Measurements from ENCODE around the gene RGMA. TPM values are rescaled to one million over a fixed set of nuclear protein-coding genes. Genes with fewer than 3 reads are reported as not detected.

The RGMA gene
- total and polyA plus RNA-seq, 2 of the 8 experiments (the other 6 are each of a cell fraction or from before 2014, with no cell fraction given): 19.9 to 39.8 TPM

GRCh38 chr15:93102211-93102610, 13.2 kb upstream of the RGMA start:
- no peak overlapping the region; the same call in 1 of the 2 replicates for H2AK5ac ChIP-seq (ENCODE audit: low read depth, low read length)
- ChIA-PET POLR2A (ENCODE audit: partially characterized antibody) (no interaction called here), CTCF (ENCODE audit: partially characterized antibody) (interaction anchor here (1.4 to 1.5 kb wide), 2 partner anchors 11 to 15 kb away, joined by 3 to 5 read pairs; no protein-coding TSS in a partner anchor)
- H2BK15ac ChIP-seq (ENCODE audit: low read length): no peak overlapping the region
- H3K4me1 ChIP-seq (replicated peaks in 1 of 4; ENCODE audit: control insufficient read depth in 3 of 4, insufficient read depth in 4 of 4, low read length in 3 of 4): peaks cover 0 to 15% (median 5%) of the 10 kb centered on the region in 4 experiments; a peak in 5 of 7 replicates
- H3K27ac ChIP-seq (ENCODE audit: low read depth, low read length): no peak overlapping the region
- no peak overlapping the region for H3K14ac ChIP-seq (ENCODE audit: insufficient read length)
- H4K20me1 ChIP-seq (replicated peaks in 1 of 2; ENCODE audit: control insufficient read depth in 1 of 2, insufficient read depth in 2 of 2, low read length in 2 of 2): no peaks in the 10 kb centered on the region
- H3K9me3 ChIP-seq (ENCODE audit: insufficient read depth in 2 of 2, low read depth in 1 of 2, low read length in 1 of 2): no peaks in the 10 kb centered on the region
- no peak overlapping the region for H4K5ac ChIP-seq (ENCODE audit: insufficient read length, low read depth, low read length)
- no peak overlapping the region for H4K91ac ChIP-seq (replicated peaks; ENCODE audit: insufficient read length, low read length)
- H3K36me3 ChIP-seq (ENCODE audit: control insufficient read depth in 2 of 4, insufficient read depth in 4 of 4, low read length in 3 of 4): no peaks in the 10 kb centered on the region
- DNase-seq (ENCODE audit: low read depth in 1 of 2, low spot score in 2 of 2) (no peak), FAIRE-seq (no peak)
- no peak overlapping the region for H3K4me3 ChIP-seq (ENCODE audit: extremely low read depth in 1 of 4, insufficient read depth in 2 of 4, low read depth in 3 of 4, low read length in 4 of 4)
- no peak overlapping the region for H2AFZ ChIP-seq (ENCODE audit: low read length)
- H2BK20ac ChIP-seq (ENCODE audit: low read length): no peak overlapping the region
- no peak overlapping the region for H3K56ac ChIP-seq (replicated peaks; ENCODE audit: insufficient read length, low read depth, low read length)
- H3K23me2 ChIP-seq (ENCODE audit: low read depth, low read length): no peaks in the 10 kb centered on the region; the same call in 1 of the 2 replicates
- no peak overlapping the region for H3K18ac ChIP-seq (ENCODE audit: extremely low read depth, low read length)
- WGBS, 2 experiments (ENCODE audit: extremely low coverage in 1 of 2, insufficient coverage in 1 of 2, insufficient read length in 1 of 2, insufficient replicate concordance in 2 of 2, low coverage in 1 of 2, low lambda C conversion rate in 2 of 2, missing lambda C conversion rate in 1 of 2): 85% methylated on average over 7 of the region's 7 CpGs; no CpG with 5 or more reads in 1 of the 2 experiments
- H2BK120ac ChIP-seq (replicated peaks; ENCODE audit: low read depth, low read length): no peak overlapping the region
- no peak overlapping the region for H3K9ac ChIP-seq (replicated peaks in 1 of 4; ENCODE audit: extremely low read depth in 1 of 4, low read depth in 3 of 4, low read length in 3 of 4)
- H4K8ac ChIP-seq (ENCODE audit: extremely low read depth, insufficient read depth, low read length): no peak overlapping the region
- no peak overlapping the region for H2BK12ac ChIP-seq (ENCODE audit: low read depth, low read length)
- no peaks in the 10 kb centered on the region; a peak in 2 of 7 replicates for H3K27me3 ChIP-seq (replicated peaks in 1 of 4; ENCODE audit: control insufficient read depth in 3 of 4, extremely low read depth in 1 of 4, insufficient read depth in 3 of 4, low read length in 3 of 4)
- H3K23ac ChIP-seq (ENCODE audit: insufficient read length): no peak overlapping the region
- H3K4ac ChIP-seq (replicated peaks; ENCODE audit: insufficient read length, low read depth, low read length): no peak overlapping the region
- H2BK5ac ChIP-seq (ENCODE audit: low read depth, low read length): no peak overlapping the region
- H3K79me2 ChIP-seq (ENCODE audit: control insufficient read depth in 1 of 2, insufficient read depth in 2 of 2, low read length in 2 of 2): no peaks in the 10 kb centered on the region
- H3K79me1 ChIP-seq (ENCODE audit: low read depth, low read length): no peaks in the 10 kb centered on the region
- no peak overlapping the region for H3K4me2 ChIP-seq (ENCODE audit: insufficient read depth in 1 of 2, low read depth in 2 of 2, low read length in 2 of 2)
- TF ChIP-seq TBP (IDR thresholded peaks at IDR 0.05; ENCODE audit: low read depth, low read length) (no peak), KDM1A (IDR thresholded peaks at IDR 0.05; ENCODE audit: borderline replicate concordance, low read length) (no peak)

Data from H1 (cell line).